A549 (cell line): ENCODE data around the gene RRAGD. TPM values are rescaled to one million over a fixed set of nuclear protein-coding genes. Genes with fewer than 3 reads are reported as not detected.

Source experiments
- ATAC-seq, 2 experiments: fragments of 200-7000 bp in 1 of 2; fragments of >200 bp in 1 of 2; cut with Nextera tagmentation in 1 of 2; cut with Tn5 transposase in 1 of 2; 3 replicates each; pipeline versions ENCODE4 v1.8.0 to v1.9.1; 2018 to 2020; ENCODE audit warnings: mild to moderate bottlenecking in 1 of 2, moderate library complexity in 1 of 2
- CTCF ChIA-PET: fragments of 300-600 bp; sonication (Branson Sonifier 250); formaldehyde crosslinking; extraction: SDS; loops from one replicate; lab custom pipeline; 2021; ENCODE audit warnings: antibody characterized with exemption, inconsistent platforms; lab: Yijun Ruan, JAX
- POLR2A ChIA-PET: fragments of 350-600 bp; formaldehyde crosslinking; extraction: SDS; loops from one replicate; lab custom pipeline; 2021; ENCODE audit warnings: antibody characterized with exemption, inconsistent platforms; lab: Yijun Ruan, JAX
- DNase-seq, 2 experiments: peaks; one replicate each; pipeline versions ENCODE4 v3.0.0 to v3.0.0-alpha.2; 2011 to 2016; ENCODE audit warnings: low read depth in 1 of 2, low spot score in 1 of 2
- FAIRE-seq: peaks from 2 replicates; lab custom pipeline; 2011; peaks lifted over from hg19 to GRCh38; lab: Jason Lieb, UNC
- H3K27ac ChIP-seq, 2 experiments: fragments of >200 bp; sonication (Bioruptor Twin); formaldehyde crosslinking; 3 replicates each; pipeline ENCODE4 v1.5.1; 2016 to 2017
- H3K4me1 ChIP-seq: fragments of >200 bp; sonication (Bioruptor Twin); formaldehyde crosslinking; 3 replicates; pipeline ENCODE4 v1.6.1; 2016
- H3K4me2 ChIP-seq: fragments of >200 bp; sonication (Bioruptor Twin); formaldehyde crosslinking; 3 replicates; pipeline ENCODE4 v1.6.1; 2016
- H3K4me3 ChIP-seq: fragments of >200 bp; sonication (Bioruptor Twin); formaldehyde crosslinking; 3 replicates; pipeline ENCODE4 v1.5.1; 2016
- H3K9me3 ChIP-seq: fragments of >200 bp; sonication (Bioruptor Twin); formaldehyde crosslinking; 3 replicates; pipeline ENCODE4 v1.6.1; 2016
- BHLHE40 ChIP-seq: IDR thresholded peaks from 2 replicates; pipeline ENCODE4 v1.6.1; 2012; ENCODE audit warnings: low read depth, low read length, inconsistent platforms
- CBX8 ChIP-seq: fragments of 200-600 bp; sonication (generic); IDR thresholded peaks from 2 replicates; pipeline ENCODE4 v1.6.1; 2016
- CHD2 ChIP-seq: fragments of 150-350 bp; IDR thresholded peaks from 2 replicates; pipeline ENCODE4 v1.6.1; 2014; ENCODE audit warnings: low read length; ENCODE audit not compliant: partially characterized antibody
- CTCF ChIP-seq: fragments of >200 bp; sonication (Bioruptor Twin); formaldehyde crosslinking; IDR thresholded peaks from 3 replicates; pipeline ENCODE4 v1.5.1; 2016
- EHMT2 ChIP-seq: fragments of 200-600 bp; sonication (generic); IDR thresholded peaks from 2 replicates; pipeline ENCODE4 v1.6.1; 2016; ENCODE audit warnings: antibody characterized with exemption, low read depth, mild to moderate bottlenecking, moderate library complexity
- FOSB ChIP-seq: fragments of 250-450 bp; sonication (Bioruptor Pico); IDR thresholded peaks from 2 replicates; pipeline ENCODE4 v1.5.0; 2020; ENCODE audit warnings: mild to moderate bottlenecking, moderate library complexity
- FOXS1 ChIP-seq: fragments of 250-450 bp; sonication (Bioruptor Pico); IDR thresholded peaks from 2 replicates; pipeline ENCODE4 v1.5.0; 2020; ENCODE audit warnings: mild to moderate bottlenecking, moderate library complexity
- HDAC2 ChIP-seq: fragments of 200-600 bp; sonication (generic); IDR thresholded peaks from 2 replicates; pipeline ENCODE4 v1.6.1; 2016
- HEYL ChIP-seq: fragments of 250-450 bp; sonication (Bioruptor Pico); IDR thresholded peaks from 2 replicates; pipeline ENCODE4 v1.8.0; 2021; ENCODE audit warnings: mild to moderate bottlenecking, moderate library complexity
- HMGXB4 ChIP-seq: fragments of 250-450 bp; sonication (Bioruptor Pico); IDR thresholded peaks from 2 replicates; pipeline ENCODE4 v1.5.0; 2021; ENCODE audit warnings: mild to moderate bottlenecking, moderate library complexity, borderline replicate concordance
- HOXA7 ChIP-seq: fragments of 250-450 bp; sonication (Bioruptor Pico); IDR thresholded peaks from 2 replicates; pipeline ENCODE4 v1.5.0; 2020; ENCODE audit warnings: mild to moderate bottlenecking, moderate library complexity
- HOXB13 ChIP-seq: fragments of 250-450 bp; sonication (Bioruptor Pico); IDR thresholded peaks from 2 replicates; pipeline ENCODE4 v1.5.0; 2020; ENCODE audit warnings: low read depth, mild to moderate bottlenecking, moderate library complexity
- MAFK ChIP-seq: fragments of 450-650 bp; IDR thresholded peaks from 2 replicates; pipeline ENCODE4 v1.6.1; 2014; ENCODE audit not compliant: partially characterized antibody
- MAX ChIP-seq: IDR thresholded peaks from 2 replicates; pipeline ENCODE4 v1.6.1; 2012
- MAZ ChIP-seq: fragments of 150-350 bp; IDR thresholded peaks from 2 replicates; pipeline ENCODE4 v1.6.1; 2014; ENCODE audit warnings: antibody characterized with exemption, low read depth, low read length, borderline replicate concordance
- MYC ChIP-seq: IDR thresholded peaks from 2 replicates; pipeline ENCODE4 v1.6.1; 2012; ENCODE audit warnings: mild to moderate bottlenecking, inconsistent platforms, low read length, improper control_type of control experiment, borderline replicate concordance
- NPAS2 ChIP-seq: fragments of 250-450 bp; sonication (Bioruptor Pico); IDR thresholded peaks from 2 replicates; pipeline ENCODE4 v1.8.0; 2022; ENCODE audit warnings: mild to moderate bottlenecking, moderate library complexity, borderline replicate concordance
- NR3C1 ChIP-seq: fragments of >200 bp; sonication (Bioruptor Twin); formaldehyde crosslinking; IDR thresholded peaks from 3 replicates; pipeline ENCODE4 v1.6.1; 2017
- PBX3 ChIP-seq: IDR thresholded peaks from 2 replicates; pipeline ENCODE4 v1.6.1; 2012
- SREBF2 ChIP-seq: fragments of 450-650 bp; IDR thresholded peaks from 2 replicates; pipeline ENCODE4 v1.6.1; 2014; ENCODE audit warnings: mild to moderate bottlenecking, moderate library complexity
- TFCP2L1 ChIP-seq: fragments of 250-450 bp; sonication (Bioruptor Pico); IDR thresholded peaks from 2 replicates; pipeline ENCODE4 v1.5.0; 2021; ENCODE audit warnings: mild to moderate bottlenecking
- ZC3H11A ChIP-seq: fragments of 450-650 bp; IDR thresholded peaks from 2 replicates; pipeline ENCODE4 v1.6.1; 2014; ENCODE audit warnings: antibody characterized with exemption, mild to moderate bottlenecking
- ZSCAN20 ChIP-seq: fragments of 250-450 bp; sonication (Bioruptor Pico); IDR thresholded peaks from 2 replicates; pipeline ENCODE4 v1.8.0; 2022; ENCODE audit warnings: mild to moderate bottlenecking, moderate library complexity
- WGBS: methylation state at CpG from one replicate; pipeline ENCODE4 v1.1.6; 2017; ENCODE audit errors: missing lambda C conversion rate; 5-methylcytosine and 5-hydroxymethylcytosine counted together
- polyA plus RNA-seq, 4 experiments: library from polyadenylated mRNA; depleted of rRNA in 3 of 4; stranded (reverse); fragments of >200 nt; fragmentation: RNase III in 1 of 4; extraction: RNeasy Plus Mini Kit Qiagen cat#74134 plus additional on column Dnase treatment in 1 of 4; gene quantifications; 2 replicates in 3 of 4; 3 replicates in 1 of 4; pipeline ENCODE4 v1.2.3, GENCODE V29; 2011 to 2017
- TF ChIP-seq, protein P1 (sequence below): fragments of 450-650 bp; IDR thresholded peaks from 2 replicates; pipeline ENCODE4 v1.6.1; 2014; ENCODE audit warnings: antibody characterized with exemption
- TF ChIP-seq, protein P2 (sequence below): fragments of 250-450 bp; sonication (Bioruptor Pico); IDR thresholded peaks from 2 replicates; pipeline ENCODE4 v1.5.0; 2020; ENCODE audit warnings: low read depth, mild to moderate bottlenecking, moderate library complexity

The RRAGD gene
- polyA plus RNA-seq, 2 of the 4 experiments (the other 2 are of a cell fraction) = 0.72 to 1.2 TPM

DNA sequence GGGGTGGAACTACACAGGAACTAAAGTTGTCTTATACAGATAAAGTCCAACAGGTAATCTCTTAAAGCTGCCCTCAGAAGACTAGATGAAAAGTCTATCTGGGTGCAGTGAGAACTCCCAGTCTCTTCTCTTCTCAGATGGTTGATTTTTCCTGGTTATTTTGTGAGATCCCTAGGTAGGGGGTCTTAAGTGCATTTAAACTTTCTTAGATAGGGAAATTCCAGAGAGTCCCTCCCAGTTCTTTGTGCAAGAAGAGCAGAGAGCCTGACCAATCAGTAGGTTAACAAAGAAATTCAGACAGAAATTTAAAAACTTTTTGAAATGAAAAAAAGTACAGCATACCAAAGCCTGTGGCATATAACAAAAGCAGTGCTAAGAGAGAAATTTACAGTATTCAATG is 95.0 kb downstream of the RRAGD start:
- no peak for DNase-seq
- no peak overlapping the region for H3K27ac ChIP-seq
- TF ChIP-seq MAFK = no peak
- TF ChIP-seq, protein P1, sequence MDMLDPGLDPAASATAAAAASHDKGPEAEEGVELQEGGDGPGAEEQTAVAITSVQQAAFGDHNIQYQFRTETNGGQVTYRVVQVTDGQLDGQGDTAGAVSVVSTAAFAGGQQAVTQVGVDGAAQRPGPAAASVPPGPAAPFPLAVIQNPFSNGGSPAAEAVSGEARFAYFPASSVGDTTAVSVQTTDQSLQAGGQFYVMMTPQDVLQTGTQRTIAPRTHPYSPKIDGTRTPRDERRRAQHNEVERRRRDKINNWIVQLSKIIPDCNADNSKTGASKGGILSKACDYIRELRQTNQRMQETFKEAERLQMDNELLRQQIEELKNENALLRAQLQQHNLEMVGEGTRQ = no peak
- TF ChIP-seq, protein P2, sequence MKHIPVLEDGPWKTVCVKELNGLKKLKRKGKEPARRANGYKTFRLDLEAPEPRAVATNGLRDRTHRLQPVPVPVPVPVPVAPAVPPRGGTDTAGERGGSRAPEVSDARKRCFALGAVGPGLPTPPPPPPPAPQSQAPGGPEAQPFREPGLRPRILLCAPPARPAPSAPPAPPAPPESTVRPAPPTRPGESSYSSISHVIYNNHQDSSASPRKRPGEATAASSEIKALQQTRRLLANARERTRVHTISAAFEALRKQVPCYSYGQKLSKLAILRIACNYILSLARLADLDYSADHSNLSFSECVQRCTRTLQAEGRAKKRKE (CRISPR knock-in tag) = no peak
- TF ChIP-seq MAX = no peak
- no peak for TF ChIP-seq FOSB
- TF ChIP-seq HEYL (CRISPR knock-in tag) = no peak
- TF ChIP-seq MAZ = no peak
- no peak for TF ChIP-seq BHLHE40
- TF ChIP-seq PBX3 = no peak
- TF ChIP-seq HMGXB4 = no peak
- TF ChIP-seq FOXS1 (CRISPR knock-in tag) = no peak
- TF ChIP-seq EHMT2 = no peak
- TF ChIP-seq MYC = no peak
- TF ChIP-seq NPAS2 (CRISPR knock-in tag) = no peak
- TF ChIP-seq HDAC2 = no peak
- no peak for TF ChIP-seq TFCP2L1 (CRISPR knock-in tag)
- TF ChIP-seq HOXA7 (CRISPR knock-in tag) = no peak
- TF ChIP-seq CTCF = no peak
- no peak for TF ChIP-seq HOXB13 (CRISPR knock-in tag)
- TF ChIP-seq ZSCAN20 = no peak
- FAIRE-seq = no peak
- CTCF ChIA-PET = interaction anchor here (1.2 kb wide), 1 partner anchor 1076 kb away, joined by 3 read pairs; no protein-coding TSS in a partner anchor
- no peaks in the 10 kb centered on the region for H3K4me1 ChIP-seq
- no peak overlapping the region for H3K4me3 ChIP-seq
- POLR2A ChIA-PET = no interaction called here
- ATAC-seq = no peak
- no peak overlapping the region for H3K4me2 ChIP-seq
- H3K9me3 ChIP-seq = no peaks in the 10 kb centered on the region

- no peak for ATAC-seq
- Histone ChIP-seq H3K4me1 (no peaks in the 10 kb centered on the region), H3K4me3 (no peak within 1 kb of the TSS), H3K27ac (no peak within 1 kb of the TSS), H3K9me3 (no peaks in the 10 kb centered on the region), H3K4me2 (no peak within 1 kb of the TSS)
- DNase-seq = no peak
- WGBS = 85% methylated on average over 6 of the region's 6 CpGs
- POLR2A ChIA-PET = no interaction called here
- FAIRE-seq = no peak
- TF ChIP-seq TFCP2L1 (CRISPR knock-in tag) (no peak), CHD2 (no peak), NR3C1 (no peak), ZC3H11A (no peak), SREBF2 (no peak), CBX8 (no peak)
- CTCF ChIA-PET = no interaction called here
These were observed 96.7 kb downstream of the RRAGD start, which contains the start of gene GABRR2 for GRCh38 chr6:89315249-89315885. TSS of gene GABRR2 (minus strand) at chr6:89315299. CDS start at chr6:89315165, 134 bp downstream.
